ENCODE results near the gene CENPP.

Gene CENPP

DNA sequence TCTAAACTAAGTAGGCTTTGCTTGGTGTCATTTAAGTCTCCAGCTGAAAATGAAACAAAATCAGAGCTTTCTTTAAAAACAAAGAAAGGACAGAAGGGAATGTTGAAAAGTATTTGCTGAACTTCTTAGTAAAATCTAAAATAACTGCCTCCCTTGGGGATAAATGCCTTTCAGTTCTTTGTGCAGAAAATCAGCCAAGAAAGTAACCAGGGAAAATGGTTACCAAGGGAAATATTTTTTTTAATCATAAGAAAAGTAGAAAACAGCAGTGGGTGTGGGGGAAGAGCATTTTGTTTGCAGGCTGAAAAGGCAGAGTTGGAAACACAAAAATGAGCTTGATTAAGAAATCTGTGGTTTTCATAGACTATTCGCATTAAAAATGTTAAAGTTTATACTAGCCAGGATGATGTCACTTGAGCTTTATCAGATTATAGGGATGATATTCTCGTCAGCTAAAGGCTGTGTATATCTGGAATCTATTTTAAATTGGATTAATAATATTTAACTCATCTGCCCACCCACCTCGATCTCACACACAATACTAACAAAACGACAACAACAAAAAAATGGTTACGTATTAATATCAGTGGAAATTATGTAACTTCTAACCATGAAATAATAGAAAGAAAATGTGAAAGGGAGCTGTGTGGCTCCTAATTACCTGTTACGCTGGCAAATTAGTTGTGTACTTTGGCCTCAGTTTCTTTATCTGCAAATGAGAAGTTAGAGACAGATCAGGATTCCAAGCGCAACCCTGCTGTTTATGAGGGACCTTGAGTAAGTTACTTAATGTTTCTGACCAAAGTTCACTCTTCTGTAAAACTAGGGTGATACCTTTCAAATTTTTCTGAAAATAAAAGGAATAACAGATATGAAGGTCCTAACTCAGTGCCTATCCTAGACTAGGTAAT is 210.4 kb downstream of the CENPP start, which contains the start of gene ECM2:
TSS of gene ECM2 (minus strand) at position 51 of the 911 bp plus-strand sequence. CDS start 13,124 bp downstream, outside the sequence.
- DNase-seq (ENCODE audit: extremely low spot score), result no peak
- CTCF ChIA-PET, result interaction anchor here (0.5 kb wide), 1 partner anchor 150 kb away, joined by 3 read pairs; no protein-coding TSS in a partner anchor
- POLR2A ChIA-PET, result no interaction called here
- no peak for TF ChIP-seq NFRKB (IDR thresholded peaks at IDR 0.05)
- no peak for TF ChIP-seq L3MBTL2 (conservative IDR thresholded peaks at IDR 0.05)
- TF ChIP-seq FOXK2 (IDR thresholded peaks at IDR 0.05), result no peak
- no peak for TF ChIP-seq ARNT (IDR thresholded peaks at IDR 0.05)
- no peak for TF ChIP-seq BHLHE40 (IDR thresholded peaks at IDR 0.05; ENCODE audit: borderline replicate concordance)
- no peak for TF ChIP-seq SP1 (IDR thresholded peaks at IDR 0.05)
- TF ChIP-seq LEF1 (IDR thresholded peaks at IDR 0.05; ENCODE audit: borderline replicate concordance), result no peak
- no peak for TF ChIP-seq SUZ12 (IDR thresholded peaks at IDR 0.05)
- no peak for TF ChIP-seq FOXA1 (IDR thresholded peaks at IDR 0.05)
- TF ChIP-seq CTBP1 (IDR thresholded peaks at IDR 0.05; ENCODE audit: borderline replicate concordance), result no peak
- TF ChIP-seq HDGF (IDR thresholded peaks at IDR 0.05; ENCODE audit: borderline replicate concordance), result no peak
- TF ChIP-seq ZNF384 (IDR thresholded peaks at IDR 0.05), result no peak
- no peak for TF ChIP-seq FOXM1 (IDR thresholded peaks at IDR 0.05; ENCODE audit: borderline replicate concordance)

DNA sequence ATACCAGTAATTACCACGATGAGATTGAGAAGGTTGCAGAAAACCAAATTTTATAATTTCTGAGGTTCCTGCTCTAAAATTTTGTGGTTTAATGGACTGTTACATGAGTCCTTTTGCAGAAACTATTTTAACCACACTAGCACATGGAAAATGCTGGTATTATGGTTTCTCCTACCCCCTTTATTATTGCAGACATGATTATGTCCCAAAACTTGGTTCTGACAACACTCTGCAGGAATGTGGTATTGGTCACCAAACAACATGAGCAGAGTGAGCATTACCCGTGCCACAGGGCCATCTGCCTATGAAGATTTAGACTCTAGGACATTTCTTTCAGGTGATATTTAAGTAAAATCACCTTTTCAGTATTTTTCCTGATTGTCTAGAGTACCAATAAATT is 212.8 kb downstream of the CENPP start:
- ChIA-PET CTCF (no interaction called here), POLR2A (no interaction called here)
- no peak for DNase-seq (ENCODE audit: extremely low spot score)
- TF ChIP-seq HDGF (IDR thresholded peaks at IDR 0.05; ENCODE audit: borderline replicate concordance) (no peak), L3MBTL2 (conservative IDR thresholded peaks at IDR 0.05) (no peak), CTBP1 (IDR thresholded peaks at IDR 0.05; ENCODE audit: borderline replicate concordance) (no peak), FOXK2 (IDR thresholded peaks at IDR 0.05) (no peak), NFRKB (IDR thresholded peaks at IDR 0.05) (no peak), FOXA1 (IDR thresholded peaks at IDR 0.05) (no peak), LEF1 (IDR thresholded peaks at IDR 0.05; ENCODE audit: borderline replicate concordance) (no peak), FOXM1 (IDR thresholded peaks at IDR 0.05; ENCODE audit: borderline replicate concordance) (no peak), BHLHE40 (IDR thresholded peaks at IDR 0.05; ENCODE audit: borderline replicate concordance) (no peak), ARNT (IDR thresholded peaks at IDR 0.05) (no peak), TARDBP (IDR thresholded peaks at IDR 0.05) (no peak), ZNF384 (IDR thresholded peaks at IDR 0.05) (no peak), SUZ12 (IDR thresholded peaks at IDR 0.05) (no peak), ELF4 (IDR thresholded peaks at IDR 0.05) (no peak), SP1 (IDR thresholded peaks at IDR 0.05) (no peak)
- TF ChIP-seq, protein P1, sequence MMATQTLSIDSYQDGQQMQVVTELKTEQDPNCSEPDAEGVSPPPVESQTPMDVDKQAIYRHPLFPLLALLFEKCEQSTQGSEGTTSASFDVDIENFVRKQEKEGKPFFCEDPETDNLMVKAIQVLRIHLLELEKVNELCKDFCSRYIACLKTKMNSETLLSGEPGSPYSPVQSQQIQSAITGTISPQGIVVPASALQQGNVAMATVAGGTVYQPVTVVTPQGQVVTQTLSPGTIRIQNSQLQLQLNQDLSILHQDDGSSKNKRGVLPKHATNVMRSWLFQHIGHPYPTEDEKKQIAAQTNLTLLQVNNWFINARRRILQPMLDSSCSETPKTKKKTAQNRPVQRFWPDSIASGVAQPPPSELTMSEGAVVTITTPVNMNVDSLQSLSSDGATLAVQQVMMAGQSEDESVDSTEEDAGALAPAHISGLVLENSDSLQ (IDR thresholded peaks at IDR 0.05), result no peak

DNA sequence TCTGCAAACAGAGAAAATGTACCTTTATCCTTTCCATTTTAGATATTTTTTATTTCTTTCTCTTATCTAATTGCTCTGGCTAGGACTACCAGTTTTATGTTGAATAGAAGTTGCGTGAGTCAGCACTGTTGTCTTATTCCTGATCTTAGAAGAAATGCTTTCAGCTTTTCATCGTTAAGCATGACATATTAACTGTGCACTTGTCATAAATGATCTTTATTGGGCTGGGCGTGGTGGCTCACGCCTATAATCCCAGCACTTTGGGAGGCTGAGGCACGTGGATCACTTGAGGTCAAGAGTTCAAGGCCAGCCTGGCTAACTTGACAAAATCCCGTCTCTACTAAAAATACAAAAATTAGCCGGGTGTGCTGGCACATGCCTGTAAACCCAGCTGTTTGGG is 218.2 kb downstream of the CENPP start:
- no peak for DNase-seq (ENCODE audit: extremely low spot score)
- TF ChIP-seq NFRKB (IDR thresholded peaks at IDR 0.05), result no peak
- TF ChIP-seq, protein P1 (IDR thresholded peaks at IDR 0.05), result no peak
- TF ChIP-seq L3MBTL2 (conservative IDR thresholded peaks at IDR 0.05), result no peak
- no peak for TF ChIP-seq ELF4 (IDR thresholded peaks at IDR 0.05)
- TF ChIP-seq CTBP1 (IDR thresholded peaks at IDR 0.05; ENCODE audit: borderline replicate concordance), result no peak
- TF ChIP-seq FOXM1 (IDR thresholded peaks at IDR 0.05; ENCODE audit: borderline replicate concordance), result no peak
- TF ChIP-seq SUZ12 (IDR thresholded peaks at IDR 0.05), result no peak
- CTCF ChIA-PET, result no interaction called here
- POLR2A ChIA-PET, result no interaction called here

DNA sequence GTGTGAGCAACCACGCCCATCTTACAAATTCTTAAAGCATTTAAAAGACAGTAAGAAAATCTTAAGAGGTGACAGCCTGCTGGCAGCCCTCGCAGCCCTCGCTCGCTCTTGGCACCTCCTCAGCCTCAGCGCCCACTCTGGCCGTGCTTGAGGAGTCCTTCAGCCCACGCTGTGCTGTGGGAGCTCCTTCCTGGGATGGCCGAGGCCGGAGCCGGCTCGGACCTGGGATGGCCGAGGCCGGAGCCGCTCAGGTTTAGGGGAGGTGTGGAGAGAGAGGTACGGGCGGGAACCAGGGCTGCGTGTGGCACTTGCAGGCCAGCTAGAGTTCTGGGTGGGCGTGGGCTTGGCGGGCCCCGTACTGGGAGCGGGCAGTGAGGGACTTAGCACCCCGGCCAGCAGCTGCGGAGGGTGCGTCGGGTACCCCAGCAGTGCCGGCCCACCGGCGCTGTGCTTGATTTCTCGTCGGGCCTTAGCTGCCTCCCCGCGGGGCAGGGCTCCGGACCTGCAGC is 219.3 kb downstream of the CENPP start:
- ChIA-PET POLR2A (no interaction called here), CTCF (no interaction called here)
- DNase-seq (ENCODE audit: extremely low spot score), result no peak
- TF ChIP-seq SP1 (IDR thresholded peaks at IDR 0.05) (no peak), SUZ12 (IDR thresholded peaks at IDR 0.05) (no peak), CTBP1 (IDR thresholded peaks at IDR 0.05; ENCODE audit: borderline replicate concordance) (no peak), BHLHE40 (IDR thresholded peaks at IDR 0.05; ENCODE audit: borderline replicate concordance) (no peak), NFRKB (IDR thresholded peaks at IDR 0.05) (no peak), ZNF384 (IDR thresholded peaks at IDR 0.05) (no peak), L3MBTL2 (conservative IDR thresholded peaks at IDR 0.05) (no peak), LEF1 (IDR thresholded peaks at IDR 0.05; ENCODE audit: borderline replicate concordance) (no peak)
- TF ChIP-seq, protein P1 (IDR thresholded peaks at IDR 0.05), result no peak

DNA sequence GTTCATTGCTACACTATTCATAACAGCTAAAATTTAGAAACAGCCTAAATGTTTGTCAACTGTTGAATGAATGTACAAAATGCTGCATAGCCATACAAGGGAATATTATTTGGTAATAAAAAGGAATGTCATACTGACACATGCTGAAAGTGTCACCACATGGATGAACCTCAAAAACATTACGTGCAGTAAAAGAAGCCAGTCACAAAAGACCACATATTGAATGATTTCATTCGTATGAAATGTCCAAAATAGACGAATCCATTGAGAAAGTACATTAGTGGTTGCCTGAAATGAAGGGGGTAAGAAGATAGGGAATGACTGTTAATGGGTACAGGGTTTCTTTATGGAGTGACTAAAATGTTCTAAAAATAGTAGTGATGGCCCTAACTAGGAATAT is 221.6 kb downstream of the CENPP start:
- no peak for DNase-seq (ENCODE audit: extremely low spot score)
- ChIA-PET POLR2A (no interaction called here), CTCF (no interaction called here)
- no peak for TF ChIP-seq FOXA1 (IDR thresholded peaks at IDR 0.05)
- no peak for TF ChIP-seq ELF4 (IDR thresholded peaks at IDR 0.05)
- no peak for TF ChIP-seq NFRKB (IDR thresholded peaks at IDR 0.05)
- no peak for TF ChIP-seq SUZ12 (IDR thresholded peaks at IDR 0.05)

DNA sequence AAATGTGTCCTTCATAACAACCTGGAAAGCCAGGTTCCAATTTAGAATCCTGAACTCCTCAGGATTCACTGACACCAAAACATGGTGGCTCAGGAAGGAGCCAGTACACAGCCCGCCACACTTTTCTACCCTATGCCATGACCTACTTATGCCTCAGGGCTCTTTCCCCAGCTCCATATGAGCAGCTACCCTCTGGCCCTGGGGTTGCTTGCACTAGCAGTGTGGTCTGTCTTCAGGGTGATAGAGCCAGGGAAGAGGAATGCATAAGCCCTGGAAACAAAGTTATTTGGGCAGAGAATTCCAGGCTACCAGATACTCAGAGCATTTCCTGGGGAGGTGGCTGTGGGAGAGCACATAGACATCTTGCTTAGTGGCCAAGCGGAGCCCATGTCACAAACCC is 225.0 kb downstream of the CENPP start:
- CTCF ChIA-PET, result no interaction called here
- TF ChIP-seq LEF1 (IDR thresholded peaks at IDR 0.05; ENCODE audit: borderline replicate concordance), result no peak
- no peak for TF ChIP-seq ZNF384 (IDR thresholded peaks at IDR 0.05)
- TF ChIP-seq SUZ12 (IDR thresholded peaks at IDR 0.05), result no peak
- TF ChIP-seq NFRKB (IDR thresholded peaks at IDR 0.05), result no peak
- TF ChIP-seq ARNT (IDR thresholded peaks at IDR 0.05), result no peak
- TF ChIP-seq FOXA1 (IDR thresholded peaks at IDR 0.05), result no peak
- no peak for TF ChIP-seq SP1 (IDR thresholded peaks at IDR 0.05)
- no peak for TF ChIP-seq L3MBTL2 (conservative IDR thresholded peaks at IDR 0.05)
- TF ChIP-seq FOXM1 (IDR thresholded peaks at IDR 0.05; ENCODE audit: borderline replicate concordance), result no peak
- no peak for TF ChIP-seq HDGF (IDR thresholded peaks at IDR 0.05; ENCODE audit: borderline replicate concordance)
- no peak for TF ChIP-seq TARDBP (IDR thresholded peaks at IDR 0.05)
- no peak for TF ChIP-seq FOXK2 (IDR thresholded peaks at IDR 0.05)
- TF ChIP-seq, protein P1 (IDR thresholded peaks at IDR 0.05), result no peak
- TF ChIP-seq CTBP1 (IDR thresholded peaks at IDR 0.05; ENCODE audit: borderline replicate concordance), result no peak
- TF ChIP-seq BHLHE40 (IDR thresholded peaks at IDR 0.05; ENCODE audit: borderline replicate concordance), result no peak
- TF ChIP-seq ELF4 (IDR thresholded peaks at IDR 0.05), result no peak
- POLR2A ChIA-PET, result no interaction called here
- no peak for DNase-seq (ENCODE audit: extremely low spot score)
